Endodermal cell (in vitro differentiated cells): Measurements from ENCODE around the gene ADAMTS2. TPM values are rescaled to one million over a fixed set of nuclear protein-coding genes. Genes with fewer than 3 reads are reported as not detected.

Experiments
- DNase-seq: peaks from one replicate; pipeline ENCODE4 v3.0.0-alpha.2; 2017
- H3K27ac ChIP-seq: 2 replicates; pipeline ENCODE4 v1.5.1; 2013; ENCODE audit warnings: mild to moderate bottlenecking, low read depth, low read length, moderate library complexity
- H3K27me3 ChIP-seq: 2 replicates; pipeline ENCODE4 v1.6.1; 2013; ENCODE audit warnings: mild to moderate bottlenecking, low read length, moderate library complexity; ENCODE audit not compliant: insufficient read depth, control insufficient read depth, poor library complexity, severe bottlenecking
- H3K36me3 ChIP-seq: 2 replicates; pipeline ENCODE4 v1.7.0; 2013; ENCODE audit warnings: mild to moderate bottlenecking, low read length, moderate library complexity; ENCODE audit not compliant: control insufficient read depth, insufficient read depth
- H3K4me1 ChIP-seq: one replicate; pipeline ENCODE4 v1.7.0; 2013; ENCODE audit warnings: low read length; ENCODE audit not compliant: control insufficient read depth, insufficient read depth
- H3K4me3 ChIP-seq: 2 replicates; pipeline ENCODE4 v1.5.1; 2013; ENCODE audit warnings: mild to moderate bottlenecking, low read length, moderate library complexity
- H3K9ac ChIP-seq: 2 replicates; pipeline ENCODE4 v1.6.1; 2013; ENCODE audit warnings: mild to moderate bottlenecking, low read length, moderate library complexity; ENCODE audit not compliant: poor library complexity, severe bottlenecking; ENCODE audit errors: extremely low read depth
- H3K9me3 ChIP-seq: 2 replicates; pipeline ENCODE4 v1.6.1; 2013; ENCODE audit warnings: mild to moderate bottlenecking, low read length, moderate library complexity; ENCODE audit not compliant: control insufficient read depth
- H3K27ac Mint-ChIP-seq: 2 replicates; pipeline ENCODE4 v1.8.0; 2020; ENCODE audit warnings: mixed read lengths
- H3K27me3 Mint-ChIP-seq: 2 replicates; pipeline ENCODE4 v1.8.0; 2021; ENCODE audit warnings: mild to moderate bottlenecking, mixed read lengths; ENCODE audit not compliant: insufficient read depth
- H3K36me3 Mint-ChIP-seq: 2 replicates; pipeline ENCODE4 v1.8.0; 2020; ENCODE audit warnings: low read depth, mixed read lengths
- H3K4me1 Mint-ChIP-seq: 2 replicates; pipeline ENCODE4 v1.8.0; 2020; ENCODE audit warnings: mixed read lengths
- H3K4me3 Mint-ChIP-seq: 2 replicates; pipeline ENCODE4 v1.8.0; 2020; ENCODE audit warnings: mild to moderate bottlenecking, moderate library complexity, mixed read lengths
- H3K9me3 Mint-ChIP-seq: 2 replicates; pipeline ENCODE4 v1.8.0; 2020; ENCODE audit warnings: mild to moderate bottlenecking, mixed read lengths
- WGBS, 2 experiments: methylation state at CpG; one replicate each; pipeline versions ENCODE4 v1.1.5 to v1.1.7; 2013; ENCODE audit warnings: missing lambda C conversion rate in 2 of 2, mixed read lengths in 1 of 2; ENCODE audit not compliant: insufficient coverage in 1 of 2, insufficient read length in 1 of 2; 5-methylcytosine and 5-hydroxymethylcytosine counted together
- total RNA-seq, 2 donors: library from RNA; stranded (reverse); fragmentation: NEBNext Ultra II Directional in 1 of 2; extraction: Animal tissue kit (Norgen Biotek cat#: 25700) in 1 of 2; gene quantifications; 2 replicates in 1 of 2; 3 replicates in 1 of 2; pipeline ENCODE4 v1.2.1, GENCODE V29; 2021
- TF ChIP-seq, protein P1 (sequence below): fragments of 200-600 bp; sonication (generic); conservative IDR thresholded peaks from 2 replicates; pipeline ENCODE4 v1.5.0; 2021; ENCODE audit warnings: antibody characterized with exemption, mild to moderate bottlenecking

The ADAMTS2 gene
- total RNA-seq, 2 donors from 2014 or later: 1.2 to 2.6 TPM

DNA sequence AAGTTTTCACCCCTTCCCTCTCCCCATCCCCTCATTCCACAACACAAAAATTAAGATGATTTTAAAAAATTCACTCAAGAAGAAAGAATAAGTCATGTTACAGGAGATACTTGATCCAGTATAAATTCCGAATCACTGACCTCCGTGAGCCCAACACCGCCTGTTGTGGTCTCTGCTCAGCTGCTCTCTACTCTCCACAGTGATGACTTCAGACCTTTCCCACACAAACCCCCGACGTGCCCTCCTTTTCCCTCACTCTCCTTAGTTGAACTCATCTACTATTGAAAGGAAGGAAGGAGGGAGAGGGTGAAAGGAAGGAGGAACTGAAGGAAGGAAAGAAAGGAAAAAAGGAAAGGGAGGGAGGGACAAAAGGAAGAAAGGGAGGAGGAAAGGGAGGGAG is 230.0 kb downstream of the ADAMTS2 start:
- Mint-ChIP-seq H3K27me3 (peaks cover 2% of the 10 kb centered on the region), H3K9me3 (peaks cover 55% of the 10 kb centered on the region), H3K27ac (no peak overlapping the region), H3K4me3 (no peak overlapping the region), H3K4me1 (no peaks in the 10 kb centered on the region), H3K36me3 (no peaks in the 10 kb centered on the region)
- no peaks in the 10 kb centered on the region for H3K27me3 ChIP-seq
- no peaks in the 10 kb centered on the region for H3K4me1 ChIP-seq
- H3K9ac ChIP-seq: no peak overlapping the region
- H3K36me3 ChIP-seq: no peaks in the 10 kb centered on the region
- no peak overlapping the region for H3K4me3 ChIP-seq
- H3K27ac ChIP-seq: no peak overlapping the region
- peak; percentile 12 for DNase-seq
- TF ChIP-seq, protein P1, sequence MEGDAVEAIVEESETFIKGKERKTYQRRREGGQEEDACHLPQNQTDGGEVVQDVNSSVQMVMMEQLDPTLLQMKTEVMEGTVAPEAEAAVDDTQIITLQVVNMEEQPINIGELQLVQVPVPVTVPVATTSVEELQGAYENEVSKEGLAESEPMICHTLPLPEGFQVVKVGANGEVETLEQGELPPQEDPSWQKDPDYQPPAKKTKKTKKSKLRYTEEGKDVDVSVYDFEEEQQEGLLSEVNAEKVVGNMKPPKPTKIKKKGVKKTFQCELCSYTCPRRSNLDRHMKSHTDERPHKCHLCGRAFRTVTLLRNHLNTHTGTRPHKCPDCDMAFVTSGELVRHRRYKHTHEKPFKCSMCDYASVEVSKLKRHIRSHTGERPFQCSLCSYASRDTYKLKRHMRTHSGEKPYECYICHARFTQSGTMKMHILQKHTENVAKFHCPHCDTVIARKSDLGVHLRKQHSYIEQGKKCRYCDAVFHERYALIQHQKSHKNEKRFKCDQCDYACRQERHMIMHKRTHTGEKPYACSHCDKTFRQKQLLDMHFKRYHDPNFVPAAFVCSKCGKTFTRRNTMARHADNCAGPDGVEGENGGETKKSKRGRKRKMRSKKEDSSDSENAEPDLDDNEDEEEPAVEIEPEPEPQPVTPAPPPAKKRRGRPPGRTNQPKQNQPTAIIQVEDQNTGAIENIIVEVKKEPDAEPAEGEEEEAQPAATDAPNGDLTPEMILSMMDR: no peak
- peaks cover 19% of the 10 kb centered on the region for H3K9me3 ChIP-seq
- 92% methylated on average over 3 of the region's 5 CpGs; no CpG with 5 or more reads in 1 of the 2 experiments for WGBS, 2 experiments

- WGBS, 2 experiments: 91 to 96% methylated on average over 4 to 7 of the region's 7 CpGs
- H3K27ac ChIP-seq: no peak overlapping the region
- no peak overlapping the region for H3K27ac Mint-ChIP-seq
- peak; percentile 9 for DNase-seq
- H3K27me3 Mint-ChIP-seq: peaks cover 2% of the 10 kb centered on the region
- peaks cover 57% of the 10 kb centered on the region for H3K9me3 Mint-ChIP-seq
- TF ChIP-seq, protein P1: no peak
- no peak overlapping the region for H3K4me3 Mint-ChIP-seq
- no peak overlapping the region for H3K9ac ChIP-seq
- no peaks in the 10 kb centered on the region for H3K36me3 ChIP-seq
- no peak overlapping the region for H3K4me3 ChIP-seq
- peaks cover 19% of the 10 kb centered on the region for H3K9me3 ChIP-seq
- H3K36me3 Mint-ChIP-seq: no peaks in the 10 kb centered on the region
- no peaks in the 10 kb centered on the region for H3K4me1 ChIP-seq
- H3K27me3 ChIP-seq: no peaks in the 10 kb centered on the region
- no peaks in the 10 kb centered on the region for H3K4me1 Mint-ChIP-seq
These were observed 230.5 kb downstream of the ADAMTS2 start for GRCh38 chr5:179114756-179115155.

DNA sequence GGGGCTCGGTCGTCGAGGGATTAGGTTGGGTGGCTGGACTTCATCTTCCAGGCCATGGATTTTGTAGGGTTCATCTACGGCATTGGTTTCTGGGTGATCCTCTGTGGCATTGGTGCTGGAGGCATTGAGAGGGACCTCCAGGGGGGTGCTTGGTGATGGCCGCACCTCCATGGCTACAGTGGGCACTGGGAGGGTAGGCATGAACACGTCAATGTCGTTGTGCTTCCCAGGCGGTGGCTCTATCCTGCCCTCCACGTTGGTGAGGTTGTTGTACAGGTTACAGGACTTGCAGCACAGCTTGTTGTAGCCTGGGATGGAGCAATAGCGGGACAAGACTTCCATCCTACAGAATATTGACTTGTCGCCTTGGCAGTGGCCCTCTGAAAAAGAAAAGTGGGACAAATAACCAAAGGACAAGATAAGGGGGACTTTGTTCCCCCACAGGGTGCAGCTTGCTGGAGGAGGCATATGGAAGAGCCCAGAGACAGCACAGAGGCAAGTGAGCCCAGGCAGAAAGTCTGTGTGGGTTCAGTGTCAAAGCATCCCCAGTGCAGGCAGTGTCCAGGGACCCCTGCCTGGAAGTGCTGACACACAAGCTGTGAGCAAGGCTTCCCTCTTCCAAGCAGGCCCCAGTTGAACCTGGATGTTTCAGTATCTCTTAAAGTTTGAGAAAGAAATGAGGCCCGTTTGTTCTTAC is 231.2 kb downstream of the ADAMTS2 start:
- H3K9ac ChIP-seq: no peak overlapping the region
- H3K36me3 ChIP-seq: no peaks in the 10 kb centered on the region
- Mint-ChIP-seq H3K4me3 (no peak overlapping the region), H3K27ac (no peak overlapping the region), H3K4me1 (no peaks in the 10 kb centered on the region), H3K27me3 (peaks cover 2% of the 10 kb centered on the region), H3K36me3 (no peaks in the 10 kb centered on the region), H3K9me3 (peaks cover 62% of the 10 kb centered on the region)
- H3K27me3 ChIP-seq: no peaks in the 10 kb centered on the region
- H3K4me1 ChIP-seq: no peaks in the 10 kb centered on the region
- H3K9me3 ChIP-seq: peaks cover 19% of the 10 kb centered on the region
- WGBS, 2 experiments: 71 to 79% methylated on average over 4 to 12 of the region's 12 CpGs
- DNase-seq: peak; percentile 14
- H3K27ac ChIP-seq: no peak overlapping the region
- no peak overlapping the region for H3K4me3 ChIP-seq
- TF ChIP-seq, protein P1: no peak
